Small intestine (tissue), 7 donors: ENCODE data around the gene SLCO2B1. TPM values are rescaled to one million over a fixed set of nuclear protein-coding genes. Genes with fewer than 3 reads are reported as not detected.

Experiments
- DNase-seq, 2 donors: peaks; one replicate each; pipeline versions ENCODE4 v3.0.0 to v3.0.0-alpha.2; 2013
- FAIRE-seq: peaks from 2 replicates; lab custom pipeline; 2012; peaks lifted over from hg19 to GRCh38; lab: Jason Lieb, UNC
- H3K27ac ChIP-seq, 3 donors: one replicate each; pipeline ENCODE4 v1.5.1; 2013; ENCODE audit warnings: low read length in 2 of 3, mild to moderate bottlenecking in 2 of 3, control low read depth in 1 of 3, inconsistent platforms in 1 of 3, low read depth in 1 of 3, moderate library complexity in 1 of 3
- H3K27me3 ChIP-seq, 3 donors: one replicate each; pipeline ENCODE4 v1.6.1; 2013; ENCODE audit warnings: low read length in 3 of 3, inconsistent platforms in 1 of 3; ENCODE audit not compliant: control insufficient read depth in 3 of 3, insufficient read depth in 3 of 3
- H3K36me3 ChIP-seq, 3 donors: one replicate each; pipeline ENCODE4 v1.6.1; 2013; ENCODE audit warnings: low read length in 3 of 3, inconsistent platforms in 1 of 3, low read depth in 1 of 3, mild to moderate bottlenecking in 1 of 3, moderate library complexity in 1 of 3; ENCODE audit not compliant: control insufficient read depth in 3 of 3, insufficient read depth in 2 of 3
- H3K4me1 ChIP-seq, 3 donors: one replicate each; pipeline ENCODE4 v1.6.1; 2013; ENCODE audit warnings: low read length in 2 of 3, inconsistent platforms in 1 of 3, low read depth in 1 of 3, mild to moderate bottlenecking in 1 of 3, moderate library complexity in 1 of 3; ENCODE audit not compliant: control insufficient read depth in 3 of 3, insufficient read depth in 2 of 3
- H3K4me3 ChIP-seq, 3 donors: one replicate each; pipeline ENCODE4 v1.5.1; 2013; ENCODE audit warnings: low read length in 3 of 3, control low read depth in 1 of 3, inconsistent platforms in 1 of 3, low read depth in 1 of 3, mild to moderate bottlenecking in 1 of 3, moderate library complexity in 1 of 3
- H3K9me3 ChIP-seq, 2 donors: one replicate each; pipeline ENCODE4 v1.6.1; 2013; ENCODE audit warnings: low read depth in 1 of 2, low read length in 1 of 2; ENCODE audit not compliant: control insufficient read depth in 2 of 2, insufficient read depth in 1 of 2
- WGBS, 3 donors: extraction: QIAGEN DNeasy Blood & Tissue Kit; methylation state at CpG; one replicate each; pipeline ENCODE4 v1.1.7; 2013; 5-methylcytosine and 5-hydroxymethylcytosine counted together
- polyA plus RNA-seq, 4 donors: library from polyadenylated mRNA; stranded (reverse) in 3 of 4; unstranded in 1 of 4; fragments of 200-250 nt in 3 of 4; fragments of 120-200 nt in 1 of 4; gene quantifications; one replicate each; pipeline versions ENCODE4 v1.2.1 to v1.2.3, GENCODE V29; 2013
- donor health status: healthy with polysubstance abuse.
- donor health status: control.
- donor health status: control.
- donor health status: Bipolar disorder and iron deficiency.
- donor health status: healthy.

Gene SLCO2B1
- polyA plus RNA-seq, 4 donors, result 10.3 to 141 (median 30.6) TPM

- Histone ChIP-seq H3K9me3 (no peaks in the 10 kb centered on the region), H3K4me3 (no peak overlapping the region), H3K36me3 (no peaks in the 10 kb centered on the region), H3K27me3 (no peaks in the 10 kb centered on the region), H3K27ac (peak overlapping the region in 2 of 3 donors; percentile 5 to 84), H3K4me1 (peaks cover 0 to 75% (median 6%) of the 10 kb centered on the region in 3 donors)
- FAIRE-seq, result no peak
- 67 to 73% (median 72%) methylated on average over 7 of the region's 7 CpGs for WGBS, 3 donors
- peak in 1 of 2 donors; percentile 21 for DNase-seq
Measured at GRCh38 chr11:75147191-75147874, 3.6 kb upstream of the SLCO2B1 start.

- Histone ChIP-seq H3K4me1 (peaks cover 0 to 81% (median 6%) of the 10 kb centered on the region in 3 donors), H3K27me3 (no peaks in the 10 kb centered on the region), H3K27ac (peak overlapping the region in 2 of 3 donors; percentile 5 to 84), H3K36me3 (no peaks in the 10 kb centered on the region), H3K4me3 (no peak overlapping the region), H3K9me3 (no peaks in the 10 kb centered on the region)
- FAIRE-seq (no peak), DNase-seq (no peak)
- WGBS, 3 donors, result 74 to 88% (median 87%) methylated on average over 9 of the region's 9 CpGs
Measured at GRCh38 chr11:75147875-75148263, 3.0 kb upstream of the SLCO2B1 start.

GRCh38 chr11:75148436-75148983 lies 2.4 kb upstream of the SLCO2B1 start:
- 69 to 82% (median 82%) methylated on average over 6 of the region's 6 CpGs for WGBS, 3 donors
- Histone ChIP-seq H3K27me3 (no peaks in the 10 kb centered on the region), H3K4me3 (no peak overlapping the region), H3K36me3 (no peaks in the 10 kb centered on the region), H3K9me3 (no peaks in the 10 kb centered on the region), H3K27ac (no peak overlapping the region), H3K4me1 (peaks cover 0 to 87% (median 6%) of the 10 kb centered on the region in 3 donors)
- FAIRE-seq, result no peak
- no peak for DNase-seq

- Histone ChIP-seq H3K4me3 (no peak overlapping the region), H3K27ac (peak overlapping the region; percentile 75 to 90 (median 89)), H3K27me3 (no peaks in the 10 kb centered on the region), H3K9me3 (no peaks in the 10 kb centered on the region), H3K36me3 (no peaks in the 10 kb centered on the region), H3K4me1 (peaks cover 2 to 95% (median 10%) of the 10 kb centered on the region in 3 donors)
- 36 to 61% (median 36%) methylated on average over 4 of the region's 4 CpGs for WGBS, 3 donors
- FAIRE-seq (no peak), DNase-seq (peak; percentile 68 to 82)
Measured at GRCh38 chr11:75149766-75150465, 991 bp upstream of the SLCO2B1 start.

GRCh38 chr11:75151346-75152047 lies 590 bp downstream of the SLCO2B1 start:
- Histone ChIP-seq H3K4me3 (peak overlapping the region in 2 of 3 donors; percentile 9 to 50), H3K27me3 (no peaks in the 10 kb centered on the region), H3K4me1 (peaks cover 4 to 94% (median 17%) of the 10 kb centered on the region in 3 donors), H3K9me3 (no peaks in the 10 kb centered on the region), H3K36me3 (no peaks in the 10 kb centered on the region), H3K27ac (peak overlapping the region; percentile 75 to 90 (median 89))
- FAIRE-seq (no peak), DNase-seq (peak; percentile 79 to 96)
- WGBS, 3 donors, result 8 to 38% (median 26%) methylated on average over 13 of the region's 13 CpGs

- DNase-seq (peak; percentile 54 to 69), FAIRE-seq (no peak)
- H3K36me3 ChIP-seq, result no peaks in the 10 kb centered on the region
- peaks cover 8 to 93% (median 17%) of the 10 kb centered on the region in 3 donors for H3K4me1 ChIP-seq
- peak overlapping the region; percentile 75 to 90 (median 89) for H3K27ac ChIP-seq
- peak overlapping the region in 2 of 3 donors; percentile 9 to 50 for H3K4me3 ChIP-seq
- H3K9me3 ChIP-seq, result no peaks in the 10 kb centered on the region
- no peaks in the 10 kb centered on the region for H3K27me3 ChIP-seq
- 29 to 43% (median 33%) methylated on average over 6 of the region's 6 CpGs for WGBS, 3 donors
Measured at GRCh38 chr11:75152090-75152489, 1.2 kb downstream of the SLCO2B1 start.

- Histone ChIP-seq H3K27ac (peak overlapping the region; percentile 75 to 90 (median 89)), H3K9me3 (no peaks in the 10 kb centered on the region), H3K36me3 (peaks cover 0 to 3% (median 0%) of the 10 kb centered on the region in 3 donors), H3K4me3 (peak overlapping the region in 2 of 3 donors; percentile 9 to 50), H3K4me1 (peaks cover 8 to 93% (median 17%) of the 10 kb centered on the region in 3 donors), H3K27me3 (no peaks in the 10 kb centered on the region)
- DNase-seq (peak; percentile 44 to 78), FAIRE-seq (no peak)
- 43 to 53% (median 45%) methylated on average over 5 of the region's 5 CpGs for WGBS, 3 donors
Measured at GRCh38 chr11:75152651-75153427, 1.9 kb downstream of the SLCO2B1 start.
